ENCODE data around the gene GSTO1. TPM values are rescaled to one million over a fixed set of nuclear protein-coding genes. Genes with fewer than 3 reads are reported as not detected.

Gene GSTO1
- total and polyA plus RNA-seq, 2 of the 13 experiments (the other 11 are each of a cell fraction or from before 2014, with no cell fraction given), result 228 to 300 TPM

GRCh38 chr10:104274762-104275721 lies 20.4 kb downstream of the GSTO1 start (continued):
- TF ChIP-seq BATF2 (CRISPR knock-in tag; IDR thresholded peaks at IDR 0.05) (no peak), SNAPC5 (CRISPR knock-in tag; IDR thresholded peaks at IDR 0.05; ENCODE audit: borderline replicate concordance) (no peak), ARNT2 (CRISPR knock-in tag; IDR thresholded peaks at IDR 0.05; ENCODE audit: low read depth) (no peak), CSRNP2 (CRISPR knock-in tag; conservative IDR thresholded peaks at IDR 0.05; ENCODE audit: low read depth) (no peak), ZNF574 (CRISPR knock-in tag; IDR thresholded peaks at IDR 0.05) (peak; percentile 24; the same call in 1 of the 2 replicates), NCOA1 (CRISPR knock-in tag; IDR thresholded peaks at IDR 0.05) (no peak), SP1 (IDR thresholded peaks at IDR 0.05) (no peak), SP1 (CRISPR knock-in tag; IDR thresholded peaks at IDR 0.05) (no peak), ZNF143 (CRISPR knock-in tag; IDR thresholded peaks at IDR 0.05) (no peak), NFE2L1 (CRISPR knock-in tag; IDR thresholded peaks at IDR 0.05; ENCODE audit: borderline replicate concordance) (no peak), ZC3H4 (CRISPR knock-in tag; IDR thresholded peaks at IDR 0.05; ENCODE audit: borderline replicate concordance) (no peak), TBX2 (CRISPR knock-in tag; IDR thresholded peaks at IDR 0.05; ENCODE audit: borderline replicate concordance) (peak; percentile 50; the same call in 1 of the 2 replicates), TOE1 (CRISPR knock-in tag; IDR thresholded peaks at IDR 0.05) (no peak), SNAPC2 (CRISPR knock-in tag; IDR thresholded peaks at IDR 0.05) (no peak), ARID4A (CRISPR knock-in tag; IDR thresholded peaks at IDR 0.05; ENCODE audit: borderline replicate concordance) (peak; percentile 37; the same call in 1 of the 2 replicates), ZNF549 (CRISPR knock-in tag; IDR thresholded peaks at IDR 0.05) (no peak), EEA1 (CRISPR knock-in tag; IDR thresholded peaks at IDR 0.05; ENCODE audit: borderline replicate concordance) (no peak), NR1H2 (CRISPR knock-in tag; IDR thresholded peaks at IDR 0.05; ENCODE audit: borderline replicate concordance, low read depth) (no peak), ZNF570 (CRISPR knock-in tag; IDR thresholded peaks at IDR 0.05; ENCODE audit: borderline replicate concordance) (no peak)

Measured in HepG2 (cell line).